Hepatocyte (in vitro differentiated cells): ENCODE measurements around the gene MAPK11. TPM values are rescaled to one million over a fixed set of nuclear protein-coding genes. Genes with fewer than 3 reads are reported as not detected.
A peak's percentile ranks its signal among the peaks of the same experiment; 100 is the strongest.

Source experiments
- DNase-seq: peaks from one replicate; pipeline ENCODE4 v3.0.0-alpha.2; 2016; ENCODE audit warnings: low spot score
- H2AFZ ChIP-seq: fragments of 200-600 bp; sonication (generic); 2 replicates; pipeline ENCODE4 v1.6.0; 2016; ENCODE audit warnings: antibody characterized with exemption, mild to moderate bottlenecking
- H3K27ac ChIP-seq: fragments of 200-600 bp; sonication (generic); 2 replicates; pipeline ENCODE4 v1.5.1; 2016; ENCODE audit warnings: mild to moderate bottlenecking
- H3K27me3 ChIP-seq: fragments of 200-600 bp; sonication (generic); 2 replicates; pipeline ENCODE4 v1.6.1; 2016
- H3K36me3 ChIP-seq: fragments of 200-600 bp; sonication (generic); replicated peaks from 2 replicates; pipeline ENCODE4 v1.5.1; 2016; ENCODE audit warnings: low read depth; ENCODE audit not compliant: insufficient read depth
- H3K4me1 ChIP-seq: fragments of 200-600 bp; sonication (generic); 2 replicates; pipeline ENCODE4 v1.5.1; 2016; ENCODE audit warnings: mild to moderate bottlenecking, moderate library complexity; ENCODE audit not compliant: insufficient read depth
- H3K4me2 ChIP-seq: fragments of 200-600 bp; sonication (generic); 2 replicates; pipeline ENCODE4 v1.6.0; 2016
- H3K4me3 ChIP-seq: fragments of 200-600 bp; sonication (generic); 2 replicates; pipeline ENCODE4 v1.5.1; 2016; ENCODE audit warnings: mild to moderate bottlenecking
- H3K79me2 ChIP-seq: fragments of 200-600 bp; sonication (generic); 2 replicates; pipeline ENCODE4 v1.6.0; 2017; ENCODE audit warnings: mild to moderate bottlenecking
- H3K9me2 ChIP-seq: fragments of 200-600 bp; sonication (generic); replicated peaks from 2 replicates; pipeline ENCODE4 v1.6.0; 2017; ENCODE audit warnings: mild to moderate bottlenecking; ENCODE audit not compliant: insufficient read depth
- H3K9me3 ChIP-seq: fragments of 200-600 bp; sonication (generic); 2 replicates; pipeline ENCODE4 v1.5.1; 2016; ENCODE audit warnings: low read depth, mild to moderate bottlenecking
- H4K20me1 ChIP-seq: fragments of 200-600 bp; sonication (generic); 2 replicates; pipeline ENCODE4 v1.6.0; 2016; ENCODE audit warnings: mild to moderate bottlenecking; ENCODE audit not compliant: insufficient read depth, poor library complexity, severe bottlenecking
- CTCF ChIP-seq: fragments of 200-600 bp; sonication (generic); IDR thresholded peaks from 2 replicates; pipeline ENCODE4 v1.5.1; 2016; ENCODE audit warnings: antibody characterized with exemption, mild to moderate bottlenecking; ENCODE audit not compliant: poor library complexity
- EZH2 ChIP-seq: fragments of 200-600 bp; sonication (generic); IDR thresholded peaks from 2 replicates; pipeline ENCODE4 v1.6.1; 2016; ENCODE audit warnings: antibody characterized with exemption, mild to moderate bottlenecking, borderline replicate concordance
- EZH2phosphoT487 ChIP-seq: fragments of 200-600 bp; sonication (generic); IDR thresholded peaks from one replicate; pipeline ENCODE4 v1.6.1; 2018; ENCODE audit warnings: antibody characterized with exemption, mild to moderate bottlenecking, low read depth, moderate library complexity; ENCODE audit not compliant: unreplicated experiment, severe bottlenecking
- WGBS: methylation state at CpG from one replicate; pipeline ENCODE4 v1.1.6; 2016; ENCODE audit warnings: low lambda C conversion rate; ENCODE audit errors: missing lambda C conversion rate; 5-methylcytosine and 5-hydroxymethylcytosine counted together
- polyA plus RNA-seq: library from polyadenylated mRNA; unstranded; fragments of >200 nt; fragmentation: Nextera tagmentation; extraction: Ambion mirVana; gene quantifications from 2 replicates; pipeline ENCODE4 v1.2.1, GENCODE V29; 2016
- total RNA-seq: library from RNA; depleted of rRNA; stranded (reverse); fragments of >200 nt; gene quantifications from 2 replicates; pipeline ENCODE4 v1.2.3, GENCODE V29; 2014

Gene MAPK11
- total and polyA plus RNA-seq, 2 experiments from 2014 or later, result 1.1 to 2.3 TPM

GRCh38 chr22:50218996-50219727 is 51.0 kb downstream of the MAPK11 start:
- no peak overlapping the region for H3K4me2 ChIP-seq
- H3K79me2 ChIP-seq, result peaks cover 3% of the 10 kb centered on the region
- peaks cover 10% of the 10 kb centered on the region for H4K20me1 ChIP-seq
- no peaks in the 10 kb centered on the region for H3K27me3 ChIP-seq
- no peak overlapping the region for H2AFZ ChIP-seq
- WGBS, result 83% methylated on average over 42 of the region's 42 CpGs
- no peak overlapping the region for H3K4me3 ChIP-seq
- H3K9me2 ChIP-seq, result no peaks in the 10 kb centered on the region
- no peaks in the 10 kb centered on the region for H3K4me1 ChIP-seq
- peak; percentile 83 for DNase-seq
- H3K27ac ChIP-seq, result no peak overlapping the region
- TF ChIP-seq EZH2phosphoT487 (no peak), EZH2 (no peak), CTCF (no peak)
- no peaks in the 10 kb centered on the region for H3K36me3 ChIP-seq
- H3K9me3 ChIP-seq, result no peaks in the 10 kb centered on the region

- no peaks in the 10 kb centered on the region for H3K9me2 ChIP-seq
- no peaks in the 10 kb centered on the region for H3K36me3 ChIP-seq
- no peak overlapping the region for H3K4me2 ChIP-seq
- H4K20me1 ChIP-seq, result peaks cover 15% of the 10 kb centered on the region
- H3K79me2 ChIP-seq, result peaks cover 11% of the 10 kb centered on the region
- H3K4me1 ChIP-seq, result no peaks in the 10 kb centered on the region
- H3K4me3 ChIP-seq, result no peak overlapping the region
- TF ChIP-seq EZH2 (no peak), EZH2phosphoT487 (no peak), CTCF (no peak)
- DNase-seq, result no peak
- no peaks in the 10 kb centered on the region for H3K9me3 ChIP-seq
- no peak overlapping the region for H3K27ac ChIP-seq
- H3K27me3 ChIP-seq, result no peaks in the 10 kb centered on the region
- WGBS, result 90% methylated on average over 39 of the region's 43 CpGs
- H2AFZ ChIP-seq, result no peak overlapping the region
These were observed 51.8 kb downstream of the MAPK11 start for GRCh38 chr22:50218153-50218995.

GRCh38 chr22:50217543-50218152 is 52.5 kb downstream of the MAPK11 start:
- no peaks in the 10 kb centered on the region for H3K27me3 ChIP-seq
- no peaks in the 10 kb centered on the region for H3K9me2 ChIP-seq
- TF ChIP-seq EZH2 (no peak), CTCF (no peak), EZH2phosphoT487 (no peak)
- H3K27ac ChIP-seq, result no peak overlapping the region
- no peaks in the 10 kb centered on the region for H3K36me3 ChIP-seq
- H3K9me3 ChIP-seq, result no peaks in the 10 kb centered on the region
- 93% methylated on average over 19 of the region's 21 CpGs for WGBS
- no peaks in the 10 kb centered on the region for H3K4me1 ChIP-seq
- peaks cover 18% of the 10 kb centered on the region for H3K79me2 ChIP-seq
- no peak overlapping the region for H3K4me2 ChIP-seq
- H3K4me3 ChIP-seq, result no peak overlapping the region
- DNase-seq, result no peak
- H4K20me1 ChIP-seq, result peaks cover 15% of the 10 kb centered on the region
- H2AFZ ChIP-seq, result no peak overlapping the region
